ENCODE results near the gene HS3ST3B1.

The HS3ST3B1 gene

DNA sequence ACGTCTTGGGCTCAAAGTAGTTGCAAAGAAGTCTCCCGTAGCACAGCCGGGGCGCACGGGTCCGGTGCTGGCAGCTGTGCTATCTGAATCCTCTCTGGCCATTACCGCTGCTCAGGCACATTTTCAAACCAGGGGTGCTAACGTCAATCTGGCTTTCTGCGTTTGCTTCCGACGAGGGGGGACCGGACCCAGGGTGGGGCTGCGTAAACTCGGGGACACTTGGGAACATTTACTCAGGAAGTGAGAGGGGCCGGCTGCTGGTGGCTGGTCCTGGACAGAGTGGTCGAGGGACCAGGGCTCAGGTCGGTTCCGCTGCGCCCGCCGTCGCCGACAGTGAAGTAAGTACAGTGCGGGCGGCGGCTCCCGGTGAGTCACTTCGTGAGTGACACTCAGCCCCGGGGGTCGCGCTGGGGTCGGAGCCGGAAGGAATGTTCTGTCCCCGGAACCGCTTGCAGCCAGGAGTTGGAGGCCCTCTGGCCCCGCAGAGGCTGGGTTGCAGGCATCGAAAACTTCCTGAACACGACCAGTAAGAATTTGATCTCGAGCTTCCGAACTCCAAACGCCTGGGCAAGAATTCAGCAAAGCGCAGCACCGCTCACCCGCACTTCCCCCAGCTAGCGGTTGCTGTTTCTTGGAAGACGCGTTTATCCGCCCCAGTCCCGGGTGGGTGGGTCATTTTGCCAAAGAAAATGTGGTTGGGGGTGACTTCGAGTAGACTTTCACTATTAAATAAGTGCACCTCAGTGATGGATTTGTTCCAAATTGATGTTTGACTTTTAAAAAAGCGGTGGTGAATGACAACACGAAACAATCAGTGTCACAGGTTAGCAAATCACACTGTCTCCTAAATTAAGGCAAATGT, 1.4 kb upstream of the HS3ST3B1 start:
- ChIA-PET CTCF (interaction anchor here (0.6 to 1.2 kb wide), 2 partner anchors 15 to 702 kb away, joined by 4 to 5 read pairs; no protein-coding TSS in a partner anchor), POLR2A (no interaction called here)
- Histone ChIP-seq H3K27ac (ENCODE audit: extremely low read depth, low read depth, low read length) (peak overlapping the region; percentile 32; the same call in 1 of the 2 replicates), H3K4me1 (ENCODE audit: control insufficient read depth, insufficient read depth, low read length) (peaks cover 7% of the 10 kb centered on the region), H3K9me3 (ENCODE audit: control insufficient read depth, insufficient read depth, low read depth, low read length) (no peaks in the 10 kb centered on the region), H3K36me3 (ENCODE audit: control insufficient read depth in 2 of 2, insufficient read depth in 1 of 2, low read length in 2 of 2) (no peaks in the 10 kb centered on the region), H3K4me3 (ENCODE audit: low read depth, low read length) (peak overlapping the region; percentile 31)
- no peak for TF ChIP-seq ZNF398 (tag by site-specific recombination; IDR thresholded peaks at IDR 0.05)
- TF ChIP-seq ZNF140 (tag by site-specific recombination; IDR thresholded peaks at IDR 0.05): no peak
- TF ChIP-seq ZBTB17 (tag by site-specific recombination; IDR thresholded peaks at IDR 0.05): 0 out of 2 replicates have a peak, but pooled peaks have one; percentile 30
- peak; percentile 79; the same call in 1 of the 2 replicates for TF ChIP-seq ZNF600 (tag by site-specific recombination; IDR thresholded peaks at IDR 0.05)
- TF ChIP-seq ZNF350 (tag by site-specific recombination; IDR thresholded peaks at IDR 0.05): no peak
- TF ChIP-seq ZNF335 (tag by site-specific recombination; conservative IDR thresholded peaks at IDR 0.05): peak; percentile 84
- no peak for TF ChIP-seq ZNF138 (tag by site-specific recombination; IDR thresholded peaks at IDR 0.05; ENCODE audit: borderline replicate concordance)
- peak; percentile 38; the same call in 1 of the 2 replicates for TF ChIP-seq SP7 (tag by site-specific recombination; IDR thresholded peaks at IDR 0.05)
- TF ChIP-seq ZNF629 (tag by site-specific recombination; IDR thresholded peaks at IDR 0.05): no peak
- TF ChIP-seq ZNF311 (tag by site-specific recombination; IDR thresholded peaks at IDR 0.05; ENCODE audit: borderline replicate concordance): no peak
- TF ChIP-seq ZBTB20 (tag by site-specific recombination; IDR thresholded peaks at IDR 0.05): peak; percentile 75; the same call in 1 of the 2 replicates
- TF ChIP-seq YY2 (tag by site-specific recombination; IDR thresholded peaks at IDR 0.05): no peak
- TF ChIP-seq ZNF768 (tag by site-specific recombination; IDR thresholded peaks at IDR 0.05): 0 out of 2 replicates have a peak, but pooled peaks have one; percentile 25
- TF ChIP-seq, protein P1, sequence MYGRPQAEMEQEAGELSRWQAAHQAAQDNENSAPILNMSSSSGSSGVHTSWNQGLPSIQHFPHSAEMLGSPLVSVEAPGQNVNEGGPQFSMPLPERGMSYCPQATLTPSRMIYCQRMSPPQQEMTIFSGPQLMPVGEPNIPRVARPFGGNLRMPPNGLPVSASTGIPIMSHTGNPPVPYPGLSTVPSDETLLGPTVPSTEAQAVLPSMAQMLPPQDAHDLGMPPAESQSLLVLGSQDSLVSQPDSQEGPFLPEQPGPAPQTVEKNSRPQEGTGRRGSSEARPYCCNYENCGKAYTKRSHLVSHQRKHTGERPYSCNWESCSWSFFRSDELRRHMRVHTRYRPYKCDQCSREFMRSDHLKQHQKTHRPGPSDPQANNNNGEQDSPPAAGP (tag by site-specific recombination; IDR thresholded peaks at IDR 0.05): peak; percentile 53; the same call in 1 of the 2 replicates
- TF ChIP-seq FEZF1 (tag by site-specific recombination; IDR thresholded peaks at IDR 0.05): no peak
- TF ChIP-seq ZNF692 (tag by site-specific recombination; IDR thresholded peaks at IDR 0.05): no peak
- no peak for TF ChIP-seq KLF16 (tag by site-specific recombination; IDR thresholded peaks at IDR 0.05)
- TF ChIP-seq ZBTB48 (tag by site-specific recombination; IDR thresholded peaks at IDR 0.05): peak; percentile 52
- TF ChIP-seq, protein P2, sequence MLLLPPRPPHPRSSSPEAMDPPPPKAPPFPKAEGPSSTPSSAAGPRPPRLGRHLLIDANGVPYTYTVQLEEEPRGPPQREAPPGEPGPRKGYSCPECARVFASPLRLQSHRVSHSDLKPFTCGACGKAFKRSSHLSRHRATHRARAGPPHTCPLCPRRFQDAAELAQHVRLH (tag by site-specific recombination; IDR thresholded peaks at IDR 0.05): no peak
- TF ChIP-seq, protein P3, sequence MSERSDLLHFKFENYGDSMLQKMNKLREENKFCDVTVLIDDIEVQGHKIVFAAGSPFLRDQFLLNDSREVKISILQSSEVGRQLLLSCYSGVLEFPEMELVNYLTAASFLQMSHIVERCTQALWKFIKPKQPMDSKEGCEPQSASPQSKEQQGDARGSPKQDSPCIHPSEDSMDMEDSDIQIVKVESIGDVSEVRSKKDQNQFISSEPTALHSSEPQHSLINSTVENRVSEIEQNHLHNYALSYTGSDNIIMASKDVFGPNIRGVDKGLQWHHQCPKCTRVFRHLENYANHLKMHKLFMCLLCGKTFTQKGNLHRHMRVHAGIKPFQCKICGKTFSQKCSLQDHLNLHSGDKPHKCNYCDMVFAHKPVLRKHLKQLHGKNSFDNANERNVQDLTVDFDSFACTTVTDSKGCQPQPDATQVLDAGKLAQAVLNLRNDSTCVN (tag by site-specific recombination; optimal IDR thresholded peaks at IDR 0.05): peak; percentile 60
- TF ChIP-seq ZNF394 (tag by site-specific recombination; IDR thresholded peaks at IDR 0.05; ENCODE audit: borderline replicate concordance): no peak
- TF ChIP-seq ZNF610 (tag by site-specific recombination; IDR thresholded peaks at IDR 0.05; ENCODE audit: borderline replicate concordance): no peak
- TF ChIP-seq ZNF133 (tag by site-specific recombination; IDR thresholded peaks at IDR 0.05): no peak
- TF ChIP-seq ZNF707 (tag by site-specific recombination; IDR thresholded peaks at IDR 0.05): no peak
- no peak for TF ChIP-seq ZNF626 (tag by site-specific recombination; IDR thresholded peaks at IDR 0.05)
- peak; percentile 64 for TF ChIP-seq SP2 (tag by site-specific recombination; IDR thresholded peaks at IDR 0.05)
- TF ChIP-seq, protein P4, sequence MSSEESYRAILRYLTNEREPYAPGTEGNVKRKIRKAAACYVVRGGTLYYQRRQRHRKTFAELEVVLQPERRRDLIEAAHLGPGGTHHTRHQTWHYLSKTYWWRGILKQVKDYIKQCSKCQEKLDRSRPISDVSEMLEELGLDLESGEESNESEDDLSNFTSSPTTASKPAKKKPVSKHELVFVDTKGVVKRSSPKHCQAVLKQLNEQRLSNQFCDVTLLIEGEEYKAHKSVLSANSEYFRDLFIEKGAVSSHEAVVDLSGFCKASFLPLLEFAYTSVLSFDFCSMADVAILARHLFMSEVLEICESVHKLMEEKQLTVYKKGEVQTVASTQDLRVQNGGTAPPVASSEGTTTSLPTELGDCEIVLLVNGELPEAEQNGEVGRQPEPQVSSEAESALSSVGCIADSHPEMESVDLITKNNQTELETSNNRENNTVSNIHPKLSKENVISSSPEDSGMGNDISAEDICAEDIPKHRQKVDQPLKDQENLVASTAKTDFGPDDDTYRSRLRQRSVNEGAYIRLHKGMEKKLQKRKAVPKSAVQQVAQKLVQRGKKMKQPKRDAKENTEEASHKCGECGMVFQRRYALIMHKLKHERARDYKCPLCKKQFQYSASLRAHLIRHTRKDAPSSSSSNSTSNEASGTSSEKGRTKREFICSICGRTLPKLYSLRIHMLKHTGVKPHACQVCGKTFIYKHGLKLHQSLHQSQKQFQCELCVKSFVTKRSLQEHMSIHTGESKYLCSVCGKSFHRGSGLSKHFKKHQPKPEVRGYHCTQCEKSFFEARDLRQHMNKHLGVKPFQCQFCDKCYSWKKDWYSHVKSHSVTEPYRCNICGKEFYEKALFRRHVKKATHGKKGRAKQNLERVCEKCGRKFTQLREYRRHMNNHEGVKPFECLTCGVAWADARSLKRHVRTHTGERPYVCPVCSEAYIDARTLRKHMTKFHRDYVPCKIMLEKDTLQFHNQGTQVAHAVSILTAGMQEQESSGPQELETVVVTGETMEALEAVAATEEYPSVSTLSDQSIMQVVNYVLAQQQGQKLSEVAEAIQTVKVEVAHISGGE (tag by site-specific recombination; conservative IDR thresholded peaks at IDR 0.05; ENCODE audit: low read depth): peak; percentile 76
- no peak for TF ChIP-seq ZNF174 (tag by site-specific recombination; IDR thresholded peaks at IDR 0.05)
